ENCODE data around the gene CNTFR.
A peak's percentile ranks its signal among the peaks of the same experiment; 100 is the strongest.
"Not testable (repeated sequence)": the region's sequence is repeated elsewhere in the genome, so short reads cannot be mapped to it uniquely, and the experiment has no call there.

Gene CNTFR

DNA sequence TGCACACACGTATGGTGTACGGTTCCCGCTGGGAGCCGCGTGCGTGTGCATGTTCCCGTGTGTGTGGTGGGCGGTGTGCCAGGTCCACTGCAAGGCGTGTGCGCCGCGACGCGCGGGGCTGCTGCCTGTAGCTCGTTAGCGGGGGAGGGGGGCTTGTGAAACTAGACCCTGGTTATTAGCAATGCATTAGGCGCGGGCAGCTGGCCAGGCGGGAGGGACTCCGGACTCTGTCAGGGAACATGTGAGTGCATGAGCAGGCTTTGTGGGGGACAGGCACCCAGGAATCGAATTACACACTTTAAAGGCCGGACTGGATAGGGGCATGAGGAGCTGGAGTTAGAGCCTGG is 34.5 kb downstream of the CNTFR start:
- DNase-seq (ENCODE audit: low spot score) = no peak

DNA sequence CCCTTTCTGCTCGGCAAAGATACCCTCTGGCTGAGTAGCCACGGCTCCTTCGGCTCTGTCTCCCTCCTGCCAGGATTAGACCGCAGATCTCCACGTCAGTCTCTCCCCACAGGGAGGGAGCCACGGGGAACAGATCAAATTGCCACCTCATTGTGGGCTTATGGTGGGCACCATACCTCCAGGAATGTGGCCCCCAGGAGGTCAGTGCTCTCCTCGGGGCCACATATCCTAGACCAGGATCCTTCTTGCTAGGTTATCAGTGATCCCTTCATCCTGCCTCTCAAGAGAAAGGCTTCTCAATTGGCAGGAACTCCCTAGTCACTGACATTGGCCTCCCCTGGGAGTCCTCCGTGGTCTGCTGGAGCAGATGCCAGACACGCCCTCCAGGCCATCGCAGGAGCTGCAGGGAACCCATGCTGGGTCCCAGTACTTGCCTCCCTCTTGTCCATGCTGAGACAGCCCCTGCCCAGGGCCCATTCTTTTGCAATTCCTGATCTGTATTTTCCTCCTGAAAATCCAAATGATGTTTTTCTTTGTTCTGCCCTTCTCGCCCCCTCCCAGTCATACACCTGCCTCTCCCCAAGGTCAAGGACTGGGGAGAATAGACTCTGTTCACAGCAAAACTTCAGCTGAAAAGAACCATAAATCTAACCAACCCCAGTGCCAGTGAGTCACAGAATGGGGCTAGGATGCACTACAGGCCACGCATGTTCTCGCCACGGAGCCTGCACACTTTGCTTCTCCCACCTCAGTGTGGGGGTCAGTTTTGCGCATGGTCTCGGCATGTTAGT is 35.1 kb downstream of the CNTFR start:
- DNase-seq (ENCODE audit: low spot score) = no peak

DNA sequence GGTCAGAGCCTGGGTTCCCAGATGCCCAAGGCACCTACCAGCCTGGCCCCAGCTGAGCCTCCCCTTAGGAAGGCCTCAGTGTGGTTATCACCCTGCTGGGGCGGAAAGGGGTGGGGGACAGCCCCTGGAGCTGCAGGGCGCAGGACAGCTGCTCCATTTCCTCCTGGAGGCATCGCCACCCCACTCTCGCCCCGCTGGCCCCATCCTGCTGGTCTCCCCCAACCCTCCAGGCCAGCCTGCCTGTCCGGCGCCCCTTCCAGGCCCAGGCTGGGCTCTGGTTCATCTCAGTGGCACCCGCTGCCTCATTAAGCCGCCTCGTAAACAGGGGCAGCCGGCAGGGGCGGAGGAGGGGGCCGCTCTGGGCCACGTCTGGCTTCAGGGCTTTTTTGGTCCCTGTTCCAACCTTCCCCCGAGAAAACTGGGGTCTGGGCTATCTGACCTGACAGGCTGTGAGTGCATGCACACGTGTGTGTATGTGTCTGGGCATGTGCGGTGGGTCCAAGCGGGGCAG is 36.0 kb downstream of the CNTFR start:
- no peak for DNase-seq (ENCODE audit: low spot score)

DNA sequence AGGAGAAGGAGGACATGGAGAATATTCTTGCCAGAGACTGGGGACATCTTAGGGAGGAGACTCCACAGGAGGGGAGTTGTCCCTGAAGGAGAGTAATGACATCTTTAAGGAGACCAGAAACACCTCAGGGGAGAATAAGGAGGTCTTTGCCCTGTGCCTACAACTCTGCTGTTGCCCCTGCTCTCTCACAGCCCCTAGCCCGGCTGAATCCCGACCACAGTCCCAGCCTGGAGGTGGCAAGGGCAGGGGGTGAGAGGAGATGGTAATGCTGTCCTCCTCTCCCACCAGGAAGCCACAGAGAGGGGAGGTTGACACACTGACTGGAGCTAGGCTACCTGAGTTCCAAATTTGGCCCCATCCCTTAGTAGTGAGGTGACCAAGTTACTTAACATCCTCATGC is 36.5 kb downstream of the CNTFR start:
- DNase-seq (ENCODE audit: low spot score) = no peak

DNA sequence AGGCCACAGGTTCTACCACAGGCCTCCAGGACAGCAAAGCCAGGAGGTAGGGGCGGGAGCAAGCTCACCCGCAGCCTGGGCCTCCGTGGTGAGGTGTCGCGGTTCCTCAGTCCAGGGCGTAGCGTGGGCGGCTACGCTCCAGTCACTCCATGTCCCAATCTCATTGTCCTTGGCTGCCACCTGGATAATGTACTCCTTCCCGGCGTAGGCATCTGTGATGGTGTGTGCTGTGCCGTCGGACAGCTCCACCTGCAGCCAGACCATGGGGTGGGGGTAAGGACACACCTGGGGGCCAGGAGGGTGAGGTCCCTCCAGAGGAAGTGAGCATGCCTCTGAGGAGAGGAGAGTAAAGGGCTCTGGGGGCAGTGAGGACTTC is 36.9 kb downstream of the CNTFR start:
- no peak for DNase-seq (ENCODE audit: low spot score)

DNA sequence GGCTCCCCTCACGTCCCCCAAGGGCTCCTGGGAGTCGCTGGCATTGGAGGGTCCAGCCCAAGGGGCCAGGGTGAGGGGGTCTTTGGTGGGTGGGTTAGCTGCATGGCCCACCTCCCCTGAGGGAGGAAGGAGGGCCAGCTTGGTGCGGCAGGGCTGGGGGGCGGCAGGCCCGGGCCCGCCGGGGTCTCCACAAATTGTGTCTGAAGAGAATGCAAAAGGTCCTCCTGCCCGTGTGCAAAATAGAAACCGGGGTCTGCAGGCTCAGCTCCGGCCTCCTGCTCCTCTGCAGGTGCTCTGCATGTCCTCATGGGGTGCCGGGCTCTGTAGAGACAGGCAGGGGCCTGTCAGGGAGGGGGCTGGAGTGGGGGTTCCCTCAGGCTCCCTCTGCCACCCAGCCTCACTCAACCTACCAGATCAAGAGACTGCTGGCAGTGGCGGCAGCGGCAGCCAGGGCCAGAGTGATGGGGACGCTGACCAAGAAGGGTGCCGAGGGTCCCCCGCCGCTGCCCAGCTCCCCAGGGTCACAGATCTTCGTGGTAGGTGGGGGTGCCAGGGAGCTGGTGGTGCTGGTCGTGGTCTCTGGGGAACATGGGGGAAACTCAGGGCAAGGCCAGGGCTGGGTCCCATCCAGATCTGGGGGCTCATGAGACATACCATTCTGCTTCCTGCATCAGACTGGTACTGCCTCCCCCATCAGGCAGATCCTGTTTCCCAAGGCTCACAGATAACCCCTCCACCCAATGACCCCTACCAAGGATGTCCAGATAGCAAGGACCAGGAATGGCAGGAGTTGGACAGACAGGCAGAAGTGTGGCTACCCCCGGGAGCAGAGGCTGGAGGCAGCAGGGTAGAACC is 37.5 kb downstream of the CNTFR start:
- no peak for DNase-seq (ENCODE audit: low spot score)

DNA sequence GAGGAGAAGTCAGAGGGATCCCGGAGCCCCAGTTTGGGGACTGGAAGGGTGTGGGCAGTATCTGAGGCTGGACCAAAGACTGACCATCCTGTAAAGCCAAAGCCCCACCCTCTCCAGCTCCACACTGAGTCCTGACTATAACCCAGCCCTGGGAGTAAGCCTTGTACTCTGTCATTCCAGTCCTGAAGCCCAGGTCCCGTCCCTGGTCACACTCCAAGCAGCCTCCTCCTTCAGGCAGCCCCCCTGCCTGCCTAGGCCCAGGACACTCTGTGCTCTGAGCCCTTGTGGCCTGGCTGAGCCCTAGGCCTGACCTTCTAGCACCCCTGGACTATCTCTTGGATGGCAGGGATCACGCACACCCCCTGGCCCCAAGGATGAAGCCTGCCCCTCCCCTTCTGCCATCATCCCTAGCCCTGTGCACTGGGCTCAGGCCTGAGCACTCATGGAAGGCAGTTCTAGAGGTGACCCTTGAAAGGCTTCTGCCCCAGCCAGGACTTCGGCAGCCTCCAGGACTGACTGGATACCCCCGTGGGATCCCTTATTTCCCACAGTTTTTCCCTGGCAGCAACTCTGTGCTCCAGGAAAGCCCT is 38.7 kb downstream of the CNTFR start:
- DNase-seq (ENCODE audit: low spot score) = no peak

DNA sequence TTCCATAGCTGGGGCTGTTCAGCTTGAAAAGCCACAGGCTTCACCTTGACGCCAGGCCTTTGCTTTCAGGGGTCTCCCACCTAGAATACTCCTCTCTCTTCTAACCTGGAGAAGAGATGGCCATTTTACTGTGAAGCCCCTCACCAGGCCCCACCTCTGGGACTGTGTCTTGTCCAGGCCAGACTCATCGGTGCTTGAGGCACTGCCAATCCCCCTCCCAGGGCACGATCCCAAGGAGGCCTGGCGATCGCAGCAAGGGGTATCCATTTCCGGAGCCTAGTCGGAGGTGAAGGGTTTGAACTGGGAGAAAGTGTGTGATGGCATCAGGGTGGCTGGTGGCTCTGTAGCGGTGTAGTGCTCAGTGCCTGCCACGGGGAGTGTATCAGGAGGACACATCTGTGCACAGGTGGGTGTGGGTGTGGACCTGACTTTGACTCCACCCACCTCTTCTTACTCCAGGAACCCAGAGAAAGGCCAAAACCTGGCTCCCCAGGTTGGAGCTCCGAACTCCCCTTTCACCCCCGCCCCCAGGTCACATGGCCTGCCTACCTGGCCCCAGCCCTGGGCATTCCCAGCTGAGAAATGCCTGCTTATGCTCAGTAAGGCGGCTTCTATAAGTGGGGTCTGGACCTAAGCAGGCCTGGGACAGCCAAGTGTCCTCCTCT is 39.4 kb downstream of the CNTFR start:
- no peak for DNase-seq (ENCODE audit: low spot score)

DNA sequence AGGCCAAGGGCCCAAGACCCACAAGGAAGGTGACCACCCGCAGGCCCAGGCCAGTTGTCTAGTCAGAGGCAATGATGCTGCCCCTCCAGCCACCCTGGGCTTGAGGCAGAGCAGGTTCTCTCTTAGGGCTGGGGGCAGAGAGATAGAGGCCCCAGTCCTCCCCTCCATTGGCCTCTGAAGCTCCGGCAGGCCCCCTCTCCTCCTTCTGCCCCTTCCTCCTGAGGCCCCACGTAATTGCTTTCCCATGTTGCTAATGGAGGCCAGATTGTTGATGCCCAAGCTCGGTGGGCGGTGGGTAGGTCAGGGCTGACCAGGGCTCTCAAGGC is 40.2 kb downstream of the CNTFR start:
- DNase-seq (ENCODE audit: low spot score) = no peak

DNA sequence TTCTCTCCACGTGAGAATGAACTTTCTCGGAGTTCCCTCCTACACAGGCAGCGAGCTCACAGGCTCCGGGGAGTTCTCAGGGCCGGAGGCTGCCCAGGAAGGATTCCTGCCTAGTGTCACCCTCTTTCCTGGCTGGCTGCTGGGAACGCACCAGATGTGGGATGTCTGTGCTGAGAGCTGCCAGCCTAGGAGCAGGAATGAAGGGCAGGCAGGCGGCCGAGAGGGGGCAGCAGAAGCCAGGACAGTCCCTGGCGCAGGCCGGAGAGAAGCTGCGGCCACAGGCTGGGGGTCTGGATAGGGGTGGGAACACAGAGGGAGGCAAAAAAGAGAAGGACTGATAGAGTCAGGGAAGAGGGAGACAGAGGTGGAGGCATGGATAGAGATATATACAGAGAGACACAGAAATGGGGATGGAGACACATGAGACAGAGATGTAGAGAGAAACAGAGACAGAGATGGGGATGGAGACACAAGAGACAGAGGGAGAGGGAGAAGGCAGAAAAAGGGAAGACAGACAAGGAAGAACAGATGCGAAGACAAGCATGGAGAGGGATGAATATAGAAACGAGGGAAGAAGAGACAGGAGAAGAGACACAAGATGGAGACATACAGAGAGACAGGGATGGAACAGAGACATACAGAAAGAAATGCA is 41.4 kb downstream of the CNTFR start:
- peak; percentile 80 for DNase-seq (ENCODE audit: low spot score)

DNA sequence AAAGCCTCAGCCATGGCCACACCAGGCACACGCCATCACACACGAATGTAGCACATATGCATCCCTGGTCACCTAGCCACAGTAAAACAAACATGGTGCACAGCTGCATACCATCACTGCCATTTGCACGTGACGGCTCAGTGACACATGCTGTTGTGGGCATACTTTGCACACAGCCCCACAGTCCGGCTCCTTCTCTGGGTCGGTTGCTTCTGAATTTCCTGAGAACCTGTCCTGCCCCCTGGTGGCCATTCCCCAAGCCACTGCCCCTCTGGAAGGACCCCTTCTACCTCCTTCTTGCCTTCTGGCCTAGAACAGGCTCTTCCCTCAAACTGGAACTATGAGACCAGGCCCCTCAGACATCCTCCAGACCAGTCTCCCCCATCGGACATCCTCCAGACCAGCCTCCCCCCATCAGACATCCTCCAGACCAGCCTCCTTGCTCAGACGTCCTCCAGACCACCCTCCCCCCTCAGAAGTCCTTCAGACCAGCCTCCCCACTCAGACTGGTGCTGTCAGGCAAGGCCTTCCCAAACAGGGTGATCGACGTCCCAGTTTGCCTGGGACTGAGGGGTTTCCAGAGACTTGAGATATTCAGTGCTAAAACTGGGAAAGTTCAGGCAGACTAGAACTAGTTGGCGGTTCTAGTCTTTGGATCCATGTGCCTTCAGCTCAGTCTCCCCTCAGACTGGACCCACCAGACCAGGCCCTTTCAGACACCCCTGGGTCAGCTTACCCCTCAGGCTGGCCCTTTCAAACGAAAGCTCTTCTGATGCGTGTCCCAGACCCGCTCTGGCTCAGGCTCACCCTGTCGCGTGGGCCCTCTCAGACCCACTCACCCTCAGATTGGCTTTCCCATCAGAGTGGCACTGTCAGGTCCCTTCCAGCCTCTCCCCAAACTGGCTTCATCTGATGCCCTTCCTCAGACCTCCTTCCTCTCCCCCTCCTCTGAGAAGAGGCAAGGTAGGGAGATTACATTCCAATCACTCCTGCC is 42.4 kb downstream of the CNTFR start:
- DNase-seq (ENCODE audit: low spot score) = peak; percentile 76

DNA sequence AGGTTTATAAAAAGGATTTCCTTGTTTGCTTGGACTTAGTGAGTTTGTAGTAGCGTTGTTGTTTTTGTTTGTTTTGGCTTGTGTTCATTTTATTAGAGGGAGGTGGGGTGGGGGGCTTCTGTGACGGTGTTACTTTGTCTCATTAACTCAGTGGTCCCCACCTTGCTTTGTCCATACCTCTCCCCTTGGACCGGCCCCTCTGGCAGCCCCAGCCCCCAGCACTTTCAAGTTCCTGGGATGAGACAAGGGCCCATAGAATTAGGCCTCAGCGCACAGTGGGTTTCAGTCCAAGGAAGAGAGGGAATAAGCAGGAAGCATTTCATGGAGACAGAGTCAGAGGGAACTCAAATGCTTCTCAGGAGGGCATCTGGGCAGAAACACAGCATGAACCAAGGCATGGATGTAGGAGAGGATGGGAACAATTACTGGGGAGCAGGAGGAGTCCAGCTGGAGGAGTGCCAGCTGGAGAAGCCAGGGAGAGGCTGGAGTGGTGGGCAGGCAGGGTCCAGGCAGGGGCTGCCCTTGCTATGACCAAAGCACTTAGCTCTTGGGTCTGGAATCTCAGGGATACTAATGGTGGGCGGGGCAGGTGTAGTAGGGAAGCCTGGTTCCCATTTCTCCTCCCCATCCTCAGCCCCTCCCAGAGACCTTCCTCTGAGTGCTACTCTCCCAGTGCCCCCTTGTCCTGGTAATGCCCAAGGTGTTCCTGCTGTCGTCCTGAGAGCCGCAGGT is 43.3 kb downstream of the CNTFR start:
- no peak for DNase-seq (ENCODE audit: low spot score)

DNA sequence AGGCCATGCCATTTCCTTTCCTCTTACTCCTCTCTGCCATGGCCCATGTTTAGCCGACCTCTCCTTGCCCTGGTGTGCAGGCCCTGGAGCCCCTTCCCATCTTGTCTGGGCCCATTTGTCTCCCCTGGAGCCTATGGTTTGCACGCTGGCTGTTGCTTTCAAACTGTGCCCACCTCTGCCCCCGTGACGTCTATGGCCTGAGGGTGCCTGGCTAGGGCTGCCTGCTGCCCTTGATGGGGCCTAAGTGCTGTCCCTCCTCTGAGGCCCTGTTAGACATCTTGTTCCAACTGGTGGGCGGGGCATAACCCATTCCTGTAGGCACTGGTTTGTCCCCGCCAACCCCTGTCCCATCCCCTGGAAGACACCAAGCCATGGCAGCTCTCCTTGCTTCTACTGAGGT is 44.0 kb downstream of the CNTFR start:
- DNase-seq (ENCODE audit: low spot score) = no peak

DNA sequence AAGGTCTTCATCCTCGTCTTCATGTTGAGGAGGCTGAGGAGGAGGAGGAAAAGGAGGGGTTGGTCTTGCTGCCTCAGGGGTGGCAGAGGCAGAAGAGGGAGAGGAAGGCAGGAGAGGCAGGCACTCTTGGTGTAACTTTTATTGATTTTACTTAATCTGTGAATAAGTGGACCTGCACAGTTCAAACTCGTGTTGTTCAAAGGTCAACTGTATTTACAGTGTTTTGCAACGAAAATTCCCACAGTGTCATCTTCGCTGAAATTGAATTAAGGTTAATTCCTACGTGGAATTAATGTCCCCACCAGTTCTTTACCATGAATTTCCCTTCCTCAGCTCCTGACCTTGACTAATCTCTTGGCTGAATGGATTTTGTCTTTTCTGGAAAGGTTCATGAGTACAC is 45.5 kb downstream of the CNTFR start:
- DNase-seq (ENCODE audit: low spot score) = no peak

DNA sequence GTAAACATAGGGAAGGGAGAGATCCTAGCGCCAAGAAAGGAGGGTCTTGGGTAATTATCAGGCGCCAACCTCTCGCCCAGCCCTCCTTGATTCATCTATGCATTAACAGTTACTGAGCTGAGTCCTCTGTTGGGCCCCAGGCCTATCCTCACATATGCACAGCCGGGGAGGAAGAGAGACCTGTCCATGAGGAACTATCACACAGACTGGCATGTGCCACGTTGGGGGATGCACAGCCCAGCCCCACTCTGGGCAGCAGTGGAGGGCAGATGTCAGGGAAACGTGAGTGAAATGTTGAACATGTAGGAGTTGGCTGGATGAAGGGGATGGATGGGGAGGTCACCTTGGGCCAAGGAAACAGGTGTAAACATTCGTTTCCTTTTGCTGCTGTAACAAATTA is 48.0 kb downstream of the CNTFR start:
- no peak for DNase-seq (ENCODE audit: low spot score)

DNA sequence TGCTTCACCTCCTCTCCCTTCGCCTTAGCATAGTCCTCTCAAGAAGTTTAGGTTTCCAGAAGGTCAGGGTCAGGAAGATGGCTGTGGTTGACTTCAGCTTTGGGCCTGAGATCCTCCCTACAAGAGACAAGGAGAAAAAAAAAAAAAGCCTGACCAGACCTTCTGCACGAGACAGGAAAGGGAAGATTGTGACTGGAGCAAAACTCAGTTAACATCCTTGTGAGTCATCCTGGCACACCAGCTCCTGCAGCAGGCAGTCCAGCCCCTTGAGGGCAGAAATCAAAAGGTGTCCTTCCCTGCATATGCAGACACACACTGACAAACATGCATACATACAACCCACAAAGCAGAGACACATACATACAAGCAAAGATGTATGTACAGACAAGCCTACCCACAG is 48.7 kb downstream of the CNTFR start:
- peak; percentile 46 for DNase-seq (ENCODE audit: low spot score)

DNA sequence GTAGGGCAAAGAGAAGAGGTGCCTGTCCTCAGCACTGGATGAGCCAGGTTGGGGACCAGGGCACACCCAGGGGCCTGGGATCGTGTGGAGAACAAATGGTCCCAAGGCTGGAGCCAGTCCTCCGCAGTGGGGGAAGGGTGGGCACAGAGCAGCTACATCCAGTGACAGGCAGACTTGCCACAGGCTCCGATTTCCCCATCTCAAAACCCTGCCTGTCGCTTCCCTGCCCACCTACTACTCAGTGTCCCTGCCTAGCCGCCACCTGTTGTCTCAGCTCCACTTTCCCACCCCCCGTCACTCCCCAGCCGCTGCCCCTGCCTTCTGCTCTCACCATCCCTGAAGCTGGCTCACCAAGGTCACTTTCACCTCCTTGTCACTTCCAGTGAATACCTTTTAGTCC is 52.8 kb downstream of the CNTFR start:
- no peak for DNase-seq (ENCODE audit: low spot score)

DNA sequence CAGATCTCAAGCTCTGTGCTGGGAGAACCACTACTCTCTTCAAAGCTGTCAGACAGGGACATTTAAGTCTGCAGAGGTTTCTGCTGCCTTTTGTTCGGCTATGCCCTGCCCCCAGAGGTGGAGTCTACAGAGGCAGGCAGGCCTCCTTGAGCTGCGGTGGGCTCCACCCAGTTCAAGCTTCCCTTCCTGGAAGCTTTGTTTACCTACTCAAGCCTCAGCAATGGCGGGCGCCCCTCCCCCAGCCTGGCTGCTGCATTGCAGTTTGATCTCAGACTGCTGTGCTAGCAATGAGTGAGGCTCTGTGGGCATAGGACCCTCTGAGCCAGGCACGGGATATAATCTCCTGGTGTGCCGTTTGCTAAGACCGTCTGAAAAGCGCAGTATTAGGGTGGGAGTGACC is 57.5 kb downstream of the CNTFR start:
- not testable (repeated sequence) for DNase-seq (ENCODE audit: low spot score)

DNA sequence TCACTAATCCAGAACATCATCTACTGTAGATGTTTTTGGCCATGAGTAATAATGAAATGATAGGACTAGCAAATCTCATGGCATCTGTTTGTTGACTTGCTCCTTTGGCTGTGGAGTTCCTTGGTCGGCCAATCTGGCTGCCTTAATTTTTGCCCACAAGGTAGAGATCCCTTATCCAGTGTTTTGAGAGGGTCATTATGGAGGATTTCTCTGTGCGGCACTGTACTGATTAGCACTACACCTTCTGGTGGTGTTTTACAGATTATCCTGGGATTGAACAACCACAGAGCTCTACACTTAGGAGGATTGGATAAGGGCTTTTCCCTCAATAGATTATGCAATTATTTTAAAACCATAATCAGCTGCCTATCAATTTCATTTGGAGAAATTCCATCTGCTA is 63.5 kb downstream of the CNTFR start:
- no peak for DNase-seq (ENCODE audit: low spot score)

DNA sequence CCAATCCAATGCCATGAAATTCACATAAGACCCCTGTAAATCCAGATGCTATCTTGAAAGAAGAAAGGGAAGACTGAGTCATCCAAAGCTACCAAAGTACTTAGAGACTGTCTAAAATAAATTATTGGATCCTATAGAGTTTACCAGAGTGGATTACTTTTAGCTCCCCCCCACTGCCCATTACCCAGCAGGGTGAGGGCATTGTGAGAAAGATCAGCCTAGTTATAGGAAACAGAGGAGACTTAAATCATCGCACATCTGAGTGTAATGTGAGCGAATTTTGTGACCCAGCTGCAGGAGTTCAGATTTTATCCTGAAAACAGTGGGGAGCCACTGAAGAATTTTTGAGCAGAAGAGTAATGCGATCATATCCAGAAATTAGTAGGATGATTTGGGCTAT is 65.2 kb downstream of the CNTFR start:
- DNase-seq (ENCODE audit: low spot score) = no peak

Measured in AG08396 (cell line).